Upper lobe of left lung (tissue), 4 donors: ENCODE results near the gene ZC3H12C.

Source experiments
- CTCF ChIP-seq, 6 experiments: fragments of 450-650 bp in 4 of 6; fragments of 200-600 bp in 2 of 6; sonication (generic) in 2 of 6; IDR thresholded peaks; one replicate each; pipeline ENCODE4 v1.5.1; 2016 to 2019; ENCODE audit warnings: antibody characterized with exemption in 6 of 6
- EP300 ChIP-seq, 4 donors: sonication (generic); formaldehyde crosslinking; IDR thresholded peaks; one replicate each; pipeline ENCODE4 v1.5.1; 2017; ENCODE audit warnings: antibody characterized with exemption in 4 of 4, control low read depth in 2 of 4
- POLR2A ChIP-seq, 4 donors: fragments of 450-650 bp; IDR thresholded peaks; one replicate each; pipeline ENCODE4 v1.5.1; 2016 to 2017; ENCODE audit warnings: antibody characterized with exemption in 4 of 4, mild to moderate bottlenecking in 2 of 4
- POLR2AphosphoS5 ChIP-seq, 2 donors: sonication (generic); formaldehyde crosslinking; IDR thresholded peaks; one replicate each; pipeline ENCODE4 v1.5.1; 2017; ENCODE audit warnings: antibody characterized with exemption in 2 of 2

GRCh38 chr11:110133160-110133559, 40.0 kb downstream of the ZC3H12C start:
- TF ChIP-seq EP300 (IDR thresholded peaks at IDR 0.05) (no peak), CTCF (IDR thresholded peaks at IDR 0.05) (no peak), POLR2A (IDR thresholded peaks at IDR 0.05) (no peak), POLR2AphosphoS5 (IDR thresholded peaks at IDR 0.05) (no peak)
